GM10248 (cell line): ENCODE data around the gene ALOX12.
A peak's percentile ranks its signal among the peaks of the same experiment; 100 is the strongest.

ENCODE experiments used
- CTCF ChIA-PET: fragments of 300-600 bp; sonication (Branson Sonifier 250); formaldehyde crosslinking; extraction: SDS; loops from one replicate; lab custom pipeline; 2021; ENCODE audit warnings: antibody characterized with exemption; lab: Yijun Ruan, JAX
- POLR2A ChIA-PET: fragments of 350-650 bp; sonication (Branson Sonifier 250); formaldehyde crosslinking; extraction: SDS; loops from one replicate; lab custom pipeline; 2020; ENCODE audit warnings: antibody characterized with exemption; lab: Yijun Ruan, JAX
- DNase-seq: peaks from one replicate; pipeline ENCODE4 v3.0.0; 2012; ENCODE audit errors: extremely low spot score
- CTCF ChIP-seq: IDR thresholded peaks from 2 replicates; pipeline ENCODE4 v1.5.1; 2012; ENCODE audit warnings: mild to moderate bottlenecking, low read depth; ENCODE audit errors: extremely low read depth, missing control alignments, control extremely low read depth

The ALOX12 gene

GRCh38 chr17:7022781-7023571 lies 27.1 kb downstream of the ALOX12 start, which contains the start of gene BCL6B:
TSS of gene BCL6B (plus strand) at chr17:7023050. CDS start at chr17:7023672, 622 bp downstream.
- DNase-seq, result no peak
- CTCF ChIA-PET, result interaction anchor here (0.7 to 4.7 kb wide), 17 partner anchors 8 to 356 kb away, joined by 3 to 60 read pairs (median 7); partner anchors contain the start of genes RNASEK and SLC16A13
- POLR2A ChIA-PET, result interaction anchor here (1.0 kb wide), 1 partner anchor 8 kb away, joined by 5 read pairs; a partner anchor contains a TSS
- TF ChIP-seq CTCF, result no peak

- no peak for TF ChIP-seq CTCF
- peak; percentile 97 for DNase-seq
- CTCF ChIA-PET, result interaction anchor here (0.7 to 4.7 kb wide), 8 partner anchors 9 to 357 kb away, joined by 3 to 60 read pairs (median 12); partner anchors contain the start of gene SLC16A13
- POLR2A ChIA-PET, result interaction anchor here (1.0 to 1.2 kb wide), 2 partner anchors 9 to 12 kb away, joined by 4 to 5 read pairs; partner anchors contain the start of gene SLC16A13
Measured at GRCh38 chr17:7023576-7024401, 27.9 kb downstream of the ALOX12 start.

GRCh38 chr17:7024402-7024785 lies 28.5 kb downstream of the ALOX12 start:
- POLR2A ChIA-PET, result interaction anchor here (1.2 kb wide), 1 partner anchor 12 kb away, joined by 4 read pairs; the partner anchor contains the start of gene SLC16A13
- no peak for TF ChIP-seq CTCF
- DNase-seq, result no peak
- CTCF ChIA-PET, result interaction anchor here (1.5 to 1.6 kb wide), 3 partner anchors 11 to 114 kb away, joined by 4 to 8 read pairs (median 5); partner anchors contain the start of gene SLC16A13

- TF ChIP-seq CTCF, result no peak
- POLR2A ChIA-PET, result no interaction called here
- no peak for DNase-seq
- CTCF ChIA-PET, result interaction anchor here (1.0 to 1.7 kb wide), 8 partner anchors 10 to 359 kb away, joined by 3 to 8 read pairs (median 4); partner anchors contain the start of gene SLC16A13
Measured at GRCh38 chr17:7025245-7025644, 29.4 kb downstream of the ALOX12 start.

- ChIA-PET CTCF (interaction anchor here (0.7 to 1.7 kb wide), 3 partner anchors 12 to 20 kb away, joined by 3 to 6 read pairs (median 4); no protein-coding TSS in a partner anchor), POLR2A (no interaction called here)
- TF ChIP-seq CTCF, result no peak
- no peak for DNase-seq
Measured at GRCh38 chr17:7026471-7027115, 30.7 kb downstream of the ALOX12 start.
